MV-4-11 (cell line): ENCODE measurements around the gene PRR19.
"Not testable (repeated sequence)": the region's sequence is repeated elsewhere in the genome, so short reads cannot be mapped to it uniquely, and the experiment has no call there.

Source experiments
- DNase-seq: peaks from one replicate; lab custom pipeline; 2025; lab: John Stamatoyannopoulos, UW

The PRR19 gene

GRCh38 chr19:42325896-42326771 lies 24.2 kb downstream of the PRR19 start:
- peak; percentile 49 for DNase-seq

- no peak for DNase-seq
These were observed 25.0 kb downstream of the PRR19 start for GRCh38 chr19:42326969-42327368.

- no peak for DNase-seq
These were observed 25.4 kb downstream of the PRR19 start for GRCh38 chr19:42327381-42327780.

- no peak for DNase-seq
These were observed 26.2 kb downstream of the PRR19 start for GRCh38 chr19:42328106-42328505.

GRCh38 chr19:42328854-42329253 lies 26.9 kb downstream of the PRR19 start:
- no peak for DNase-seq

DNA sequence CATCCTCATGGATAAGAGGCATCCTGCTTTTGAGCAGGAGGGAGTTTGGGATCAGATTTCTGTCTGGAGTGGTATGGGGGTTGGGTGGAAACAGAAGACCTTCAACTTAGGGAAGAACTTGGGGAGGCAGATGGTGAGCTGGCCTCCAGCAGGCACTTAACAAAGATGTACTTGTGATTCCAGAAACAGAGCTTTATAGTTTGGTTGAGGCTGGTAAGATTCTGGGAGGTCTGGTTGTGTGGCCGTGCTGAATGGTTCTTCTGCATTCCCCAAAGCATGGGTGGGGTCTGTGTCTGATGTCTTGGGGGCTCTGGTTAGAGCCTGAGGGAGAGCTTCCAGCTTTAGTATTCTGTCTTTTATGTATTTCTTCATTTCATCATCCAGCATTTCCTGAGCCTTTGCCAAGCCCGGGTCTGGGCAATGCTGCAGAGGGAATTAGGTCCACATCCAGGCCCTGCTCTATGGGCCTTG lies 28.3 kb downstream of the PRR19 start:
- DNase-seq = no peak

DNA sequence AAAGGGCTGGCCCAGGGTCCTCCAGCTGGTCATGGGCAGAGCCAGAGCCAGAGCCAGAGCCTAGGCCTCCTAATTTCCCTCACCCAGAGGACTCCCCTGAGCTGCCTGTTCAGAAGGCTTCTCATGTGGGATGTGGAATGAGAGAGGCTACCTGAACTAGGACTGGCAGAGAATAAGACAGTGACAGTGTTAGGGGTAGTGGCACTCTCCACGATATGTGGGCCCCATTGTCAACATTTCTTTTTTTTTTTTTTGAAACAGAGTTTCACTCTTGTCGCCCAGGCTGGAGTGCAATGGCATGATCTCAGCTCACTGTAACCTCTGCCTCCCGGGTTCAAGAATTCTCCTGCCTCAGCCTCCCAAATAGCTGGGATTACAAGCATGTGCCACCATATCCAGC lies 29.4 kb downstream of the PRR19 start:
- not testable (repeated sequence) for DNase-seq

- no peak for DNase-seq
These were observed 30.1 kb downstream of the PRR19 start for GRCh38 chr19:42332059-42332458.

DNA sequence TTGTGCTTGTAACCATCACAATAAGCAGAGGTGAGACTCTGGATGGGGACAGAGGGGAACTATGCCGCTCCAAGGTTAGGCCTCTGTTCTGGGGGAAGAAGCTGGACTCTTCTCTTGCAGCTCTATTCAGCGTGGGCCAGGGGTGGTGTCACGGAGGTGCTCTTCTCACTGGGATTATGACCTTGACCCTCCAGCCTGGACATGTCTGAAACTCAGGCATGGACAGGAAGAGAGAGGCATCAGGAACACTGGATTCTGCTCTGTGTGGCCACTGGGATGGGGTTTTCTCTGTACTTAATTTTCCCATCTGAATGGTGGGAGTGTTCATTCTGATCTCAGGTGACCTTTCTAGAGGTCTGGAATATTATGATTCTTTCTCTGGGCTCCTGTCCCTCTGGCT lies 31.1 kb downstream of the PRR19 start:
- DNase-seq = no peak

DNA sequence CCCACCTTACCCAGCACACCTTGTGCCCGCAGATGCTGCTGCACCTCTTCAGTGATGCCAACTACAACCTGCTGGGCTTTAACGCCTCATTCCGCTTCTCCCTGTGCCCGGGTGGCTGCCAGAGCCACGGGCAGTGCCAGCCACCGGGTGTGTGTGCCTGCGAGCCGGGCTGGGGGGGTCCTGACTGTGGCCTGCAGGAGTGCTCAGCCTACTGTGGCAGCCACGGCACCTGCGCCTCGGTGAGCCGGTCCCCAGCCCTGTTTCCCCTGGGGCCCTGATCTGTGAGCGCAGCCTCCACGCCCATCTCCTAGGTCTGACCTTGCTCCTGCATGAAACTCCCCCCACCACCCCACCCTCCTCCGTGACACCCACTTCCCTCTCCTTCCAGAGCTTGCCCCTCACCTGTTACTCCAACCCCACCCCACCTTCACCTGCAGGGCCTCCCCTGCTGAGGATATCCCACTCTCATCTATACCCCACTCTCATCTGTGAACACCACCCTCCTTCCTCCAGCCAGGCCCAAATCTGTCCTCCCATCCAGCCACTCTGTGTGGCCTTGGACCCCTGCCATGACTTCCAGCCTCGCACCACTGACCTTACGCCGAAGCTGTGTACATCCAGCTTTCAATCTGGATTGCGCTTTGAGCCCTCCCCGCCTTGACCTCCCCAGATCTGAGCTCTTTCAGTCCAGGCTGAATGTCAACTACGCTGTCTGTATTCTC lies 32.2 kb downstream of the PRR19 start:
- DNase-seq = no peak

DNA sequence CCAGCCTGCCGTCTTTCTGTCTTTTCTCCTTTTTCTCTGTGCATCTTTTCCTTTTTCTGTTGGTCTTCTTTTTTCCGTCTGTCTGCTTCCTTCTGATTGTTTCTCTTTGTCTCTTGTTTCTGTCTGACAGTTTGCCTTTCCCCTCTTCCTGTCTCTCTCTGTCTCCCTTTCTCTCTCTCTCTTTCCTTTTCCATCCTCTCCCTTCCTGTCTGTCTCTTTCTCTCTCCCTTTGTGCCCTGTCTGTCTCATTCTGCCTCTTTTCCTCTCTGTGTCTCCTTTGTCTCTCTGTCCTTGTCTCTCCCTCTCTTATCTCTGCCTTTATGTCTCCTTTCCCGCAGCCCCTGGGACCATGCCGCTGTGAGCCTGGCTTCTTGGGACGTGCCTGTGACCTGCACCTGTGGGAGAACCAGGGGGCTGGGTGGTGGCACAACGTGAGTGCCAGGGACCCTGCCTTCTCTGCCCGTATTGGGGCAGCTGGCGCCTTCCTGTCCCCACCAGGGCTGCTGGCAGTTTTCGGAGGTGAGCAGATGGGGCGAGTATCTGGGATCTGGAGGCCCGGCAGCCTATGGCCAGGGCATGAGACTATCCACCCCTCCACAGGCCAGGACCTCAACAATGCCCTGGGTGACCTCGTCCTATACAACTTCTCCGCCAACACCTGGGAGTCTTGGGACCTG lies 32.9 kb downstream of the PRR19 start:
- DNase-seq = no peak

GRCh38 chr19:42335374-42335936 lies 33.5 kb downstream of the PRR19 start:
- peak; percentile 40 for DNase-seq

DNA sequence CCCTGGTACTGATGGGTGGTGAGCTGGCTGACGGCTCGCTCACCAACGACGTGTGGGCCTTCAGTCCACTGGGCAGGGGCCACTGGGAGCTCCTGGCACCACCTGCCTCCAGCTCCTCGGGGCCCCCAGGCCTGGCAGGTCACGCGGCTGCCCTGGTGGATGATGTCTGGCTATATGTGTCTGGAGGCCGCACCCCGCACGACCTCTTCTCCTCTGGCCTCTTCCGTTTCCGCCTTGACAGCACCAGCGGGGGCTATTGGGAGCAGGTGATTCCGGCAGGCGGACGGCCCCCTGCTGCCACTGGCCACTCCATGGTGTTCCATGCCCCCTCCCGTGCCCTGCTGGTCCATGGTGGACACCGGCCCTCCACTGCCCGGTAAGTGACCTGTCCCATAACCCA lies 34.0 kb downstream of the PRR19 start:
- DNase-seq = no peak

DNA sequence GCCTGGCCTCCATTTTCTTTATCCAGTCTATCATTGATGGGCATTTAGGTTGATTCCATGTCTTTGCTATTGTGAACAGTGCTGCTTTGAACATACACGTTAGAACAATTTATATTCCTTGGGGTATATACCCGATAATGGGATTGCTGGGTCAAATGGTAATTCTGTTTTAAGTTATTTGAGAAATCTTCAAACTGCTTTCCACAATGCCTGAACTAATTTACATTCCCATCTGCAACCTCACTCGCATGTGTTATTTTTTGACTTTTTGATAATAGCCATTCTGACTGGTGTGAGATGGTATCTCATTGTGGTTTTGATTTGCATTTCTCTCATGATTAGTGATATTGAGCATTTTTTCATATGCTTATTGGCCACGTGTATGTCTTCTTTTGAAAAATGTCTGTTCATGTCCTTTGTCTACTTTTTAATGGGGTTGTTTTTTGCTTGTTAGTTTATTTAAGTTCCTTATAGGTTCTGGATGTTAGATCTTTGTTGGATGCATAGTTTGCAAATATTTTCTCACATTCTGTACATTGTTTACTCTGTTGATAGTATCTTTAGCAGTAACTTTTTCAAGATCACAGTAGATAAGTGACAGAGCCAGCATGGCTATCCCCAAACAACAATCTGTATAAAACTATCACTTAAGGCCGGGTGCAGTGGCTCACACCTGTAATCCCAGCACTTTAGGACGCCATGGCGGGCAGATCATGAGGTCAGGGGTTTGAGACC lies 37.4 kb downstream of the PRR19 start:
- DNase-seq = not testable (repeated sequence)

GRCh38 chr19:42339922-42340321 lies 38.0 kb downstream of the PRR19 start:
- DNase-seq = not testable (repeated sequence)

GRCh38 chr19:42343344-42344110 lies 41.6 kb downstream of the PRR19 start:
- no peak for DNase-seq

DNA sequence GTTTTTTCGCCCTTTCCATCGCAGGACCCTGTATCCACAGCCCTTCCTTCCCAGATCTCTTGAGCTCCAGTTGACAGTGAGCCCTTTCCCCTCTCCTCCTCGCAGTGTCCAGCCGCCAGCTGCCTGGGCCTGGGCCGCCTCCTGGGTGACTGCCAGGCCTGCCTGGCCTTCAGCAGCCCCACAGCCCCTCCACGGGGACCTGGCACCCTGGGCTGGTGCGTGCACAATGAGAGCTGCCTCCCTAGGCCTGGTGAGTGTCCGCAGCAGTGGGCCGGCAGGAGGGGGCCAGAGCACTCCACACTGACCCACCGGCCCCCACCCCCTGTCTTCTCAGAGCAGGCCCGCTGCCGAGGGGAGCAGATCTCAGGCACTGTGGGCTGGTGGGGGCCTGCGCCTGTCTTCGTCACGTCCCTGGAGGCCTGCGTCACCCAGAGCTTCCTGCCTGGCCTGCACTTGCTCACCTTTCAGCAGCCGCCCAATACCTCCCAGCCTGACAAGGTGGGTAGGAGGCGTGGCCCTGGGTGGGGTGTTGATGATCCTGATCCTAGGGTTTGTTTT lies 42.5 kb downstream of the PRR19 start:
- DNase-seq = no peak

GRCh38 chr19:42345191-42345812 lies 43.4 kb downstream of the PRR19 start:
- DNase-seq = peak; percentile 23

DNA sequence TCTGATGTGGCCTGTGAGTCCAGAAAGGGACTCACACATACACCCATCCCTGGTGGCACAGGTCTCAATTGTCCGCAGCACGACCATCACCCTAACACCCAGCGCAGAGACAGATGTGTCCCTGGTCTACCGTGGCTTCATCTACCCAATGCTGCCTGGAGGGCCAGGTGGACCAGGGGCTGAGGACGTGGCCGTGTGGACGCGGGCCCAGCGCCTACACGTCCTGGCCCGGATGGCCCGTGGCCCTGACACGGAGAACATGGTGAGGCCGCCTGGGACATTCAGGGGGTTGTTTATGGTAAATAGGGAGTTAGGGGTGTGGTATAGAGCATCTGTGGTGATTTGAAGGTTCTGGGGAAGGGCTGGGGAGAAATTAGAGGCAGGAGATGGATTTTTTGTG lies 46.3 kb downstream of the PRR19 start:
- no peak for DNase-seq
